ENCODE results near the gene TGFBR2.

The TGFBR2 gene

GRCh38 chr3:30682434-30683155, 76.2 kb downstream of the TGFBR2 start:
- H3K27me3 Mint-ChIP-seq = no peaks in the 10 kb centered on the region
- peaks cover 98% of the 10 kb centered on the region for H3K36me3 Mint-ChIP-seq (ENCODE audit: low read depth)
- H3K9me3 Mint-ChIP-seq = no peaks in the 10 kb centered on the region
- peak overlapping the region; percentile 16 for H3K4me3 Mint-ChIP-seq
- DNase-seq = no peak
- peaks cover 94% of the 10 kb centered on the region for H3K4me1 Mint-ChIP-seq (ENCODE audit: low read depth)
- H3K27ac Mint-ChIP-seq = peak overlapping the region; percentile 89

- H3K27ac Mint-ChIP-seq = peak overlapping the region; percentile 89
- H3K4me1 Mint-ChIP-seq (ENCODE audit: low read depth) = peaks cover 97% of the 10 kb centered on the region
- DNase-seq = no peak
- H3K27me3 Mint-ChIP-seq = no peaks in the 10 kb centered on the region
- no peaks in the 10 kb centered on the region for H3K9me3 Mint-ChIP-seq
- H3K36me3 Mint-ChIP-seq (ENCODE audit: low read depth) = peaks cover 98% of the 10 kb centered on the region
- no peak overlapping the region for H3K4me3 Mint-ChIP-seq
Observed at GRCh38 chr3:30683769-30684168, 77.4 kb downstream of the TGFBR2 start.

- no peaks in the 10 kb centered on the region for H3K9me3 Mint-ChIP-seq
- H3K27ac Mint-ChIP-seq = peak overlapping the region; percentile 89
- no peaks in the 10 kb centered on the region for H3K27me3 Mint-ChIP-seq
- H3K4me3 Mint-ChIP-seq = no peak overlapping the region
- peaks cover 98% of the 10 kb centered on the region for H3K36me3 Mint-ChIP-seq (ENCODE audit: low read depth)
- no peak for DNase-seq
- H3K4me1 Mint-ChIP-seq (ENCODE audit: low read depth) = peaks cover 97% of the 10 kb centered on the region
Observed at GRCh38 chr3:30684356-30684755, 78.0 kb downstream of the TGFBR2 start.

- Mint-ChIP-seq H3K27me3 (no peaks in the 10 kb centered on the region), H3K36me3 (ENCODE audit: low read depth) (peaks cover 100% of the 10 kb centered on the region), H3K4me1 (ENCODE audit: low read depth) (peaks cover 97% of the 10 kb centered on the region), H3K27ac (peak overlapping the region; percentile 89), H3K9me3 (no peaks in the 10 kb centered on the region), H3K4me3 (no peak overlapping the region)
- DNase-seq = no peak
Observed at GRCh38 chr3:30685267-30685667, 78.9 kb downstream of the TGFBR2 start.

- H3K36me3 Mint-ChIP-seq (ENCODE audit: low read depth) = peaks cover 100% of the 10 kb centered on the region
- no peak overlapping the region for H3K4me3 Mint-ChIP-seq
- H3K9me3 Mint-ChIP-seq = no peaks in the 10 kb centered on the region
- H3K27me3 Mint-ChIP-seq = no peaks in the 10 kb centered on the region
- H3K27ac Mint-ChIP-seq = peak overlapping the region; percentile 89
- DNase-seq = no peak
- peaks cover 98% of the 10 kb centered on the region for H3K4me1 Mint-ChIP-seq (ENCODE audit: low read depth)
Observed at GRCh38 chr3:30686176-30686575, 79.8 kb downstream of the TGFBR2 start.

- H3K4me3 Mint-ChIP-seq = no peak overlapping the region
- no peak for DNase-seq
- H3K9me3 Mint-ChIP-seq = no peaks in the 10 kb centered on the region
- no peaks in the 10 kb centered on the region for H3K27me3 Mint-ChIP-seq
- peak overlapping the region; percentile 89 for H3K27ac Mint-ChIP-seq
- peaks cover 99% of the 10 kb centered on the region for H3K36me3 Mint-ChIP-seq (ENCODE audit: low read depth)
- H3K4me1 Mint-ChIP-seq (ENCODE audit: low read depth) = peaks cover 96% of the 10 kb centered on the region
Observed at GRCh38 chr3:30686799-30687198, 80.4 kb downstream of the TGFBR2 start.

GRCh38 chr3:30687930-30688570, 81.6 kb downstream of the TGFBR2 start:
- H3K4me1 Mint-ChIP-seq (ENCODE audit: low read depth) = peaks cover 96% of the 10 kb centered on the region
- no peak for DNase-seq
- H3K27me3 Mint-ChIP-seq = no peaks in the 10 kb centered on the region
- peaks cover 98% of the 10 kb centered on the region for H3K36me3 Mint-ChIP-seq (ENCODE audit: low read depth)
- peak overlapping the region; percentile 89 for H3K27ac Mint-ChIP-seq
- H3K9me3 Mint-ChIP-seq = no peaks in the 10 kb centered on the region
- no peak overlapping the region for H3K4me3 Mint-ChIP-seq

- no peak overlapping the region for H3K4me3 Mint-ChIP-seq
- H3K36me3 Mint-ChIP-seq (ENCODE audit: low read depth) = peaks cover 98% of the 10 kb centered on the region
- no peaks in the 10 kb centered on the region for H3K27me3 Mint-ChIP-seq
- peaks cover 93% of the 10 kb centered on the region for H3K4me1 Mint-ChIP-seq (ENCODE audit: low read depth)
- peak overlapping the region; percentile 89 for H3K27ac Mint-ChIP-seq
- no peak for DNase-seq
- H3K9me3 Mint-ChIP-seq = no peaks in the 10 kb centered on the region
Observed at GRCh38 chr3:30688776-30689641, 82.6 kb downstream of the TGFBR2 start.

- peaks cover 98% of the 10 kb centered on the region for H3K36me3 Mint-ChIP-seq (ENCODE audit: low read depth)
Observed at GRCh38 chr3:30690199-30690598, 83.8 kb downstream of the TGFBR2 start.

GRCh38 chr3:30691249-30691880, 85.0 kb downstream of the TGFBR2 start:
- Mint-ChIP-seq H3K27me3 (no peaks in the 10 kb centered on the region), H3K27ac (peak overlapping the region; percentile 89), H3K4me3 (no peak overlapping the region), H3K4me1 (ENCODE audit: low read depth) (peaks cover 90% of the 10 kb centered on the region), H3K9me3 (no peaks in the 10 kb centered on the region), H3K36me3 (ENCODE audit: low read depth) (peaks cover 98% of the 10 kb centered on the region)
- no peak for DNase-seq

More at GRCh38 chr3:30690199-30690598, 83.8 kb downstream of the TGFBR2 start:
- DNase-seq = no peak
- Mint-ChIP-seq H3K27me3 (no peaks in the 10 kb centered on the region), H3K4me3 (no peak overlapping the region), H3K4me1 (ENCODE audit: low read depth) (peaks cover 91% of the 10 kb centered on the region), H3K9me3 (no peaks in the 10 kb centered on the region), H3K27ac (peak overlapping the region; percentile 89)

GRCh38 chr3:30691944-30692343, 85.5 kb downstream of the TGFBR2 start:
- H3K4me1 Mint-ChIP-seq (ENCODE audit: low read depth) = peaks cover 88% of the 10 kb centered on the region
- DNase-seq = no peak
- H3K4me3 Mint-ChIP-seq = no peak overlapping the region
- no peaks in the 10 kb centered on the region for H3K9me3 Mint-ChIP-seq
- peak overlapping the region; percentile 63 for H3K27ac Mint-ChIP-seq
- peaks cover 98% of the 10 kb centered on the region for H3K36me3 Mint-ChIP-seq (ENCODE audit: low read depth)
- no peaks in the 10 kb centered on the region for H3K27me3 Mint-ChIP-seq

GRCh38 chr3:30692498-30693130, 86.2 kb downstream of the TGFBR2 start:
- DNase-seq = no peak
- H3K9me3 Mint-ChIP-seq = no peaks in the 10 kb centered on the region
- H3K27me3 Mint-ChIP-seq = no peaks in the 10 kb centered on the region
- no peak overlapping the region for H3K4me3 Mint-ChIP-seq
- H3K4me1 Mint-ChIP-seq (ENCODE audit: low read depth) = peaks cover 88% of the 10 kb centered on the region
- H3K27ac Mint-ChIP-seq = peak overlapping the region; percentile 63
- peaks cover 98% of the 10 kb centered on the region for H3K36me3 Mint-ChIP-seq (ENCODE audit: low read depth)

GRCh38 chr3:30693470-30694120, 87.2 kb downstream of the TGFBR2 start:
- Mint-ChIP-seq H3K27ac (peak overlapping the region; percentile 63), H3K4me1 (ENCODE audit: low read depth) (peaks cover 78% of the 10 kb centered on the region), H3K27me3 (no peaks in the 10 kb centered on the region), H3K9me3 (no peaks in the 10 kb centered on the region), H3K4me3 (no peak overlapping the region), H3K36me3 (ENCODE audit: low read depth) (peaks cover 98% of the 10 kb centered on the region)
- no peak for DNase-seq

All from activated T-cell treated with anti-CD3 and anti-CD28 coated beads, Interleukin-2, amount 50 U/mL, for 24 hours (primary cell).